ENCODE data around the gene HSPA6. TPM values are rescaled to one million over a fixed set of nuclear protein-coding genes. Genes with fewer than 3 reads are reported as not detected.

The HSPA6 gene
- 1.5 to 11.0 TPM (median 3.6 TPM) in 5 replicates for total RNA-seq (2022; extraction: Qiagen RNA extraction; ENCODE audit: low read depth)

GRCh38 chr1:161523817-161524741, at the start of gene HSPA6:
HSPA6 (plus strand) TSS chr1:161524540; CDS start chr1:161524659, 119 bp downstream.

GRCh38 chr1:161549652-161550051, 25.3 kb downstream of the HSPA6 start, which contains the start of gene FCGR3A:
FCGR3A (minus strand) TSS chr1:161549818; CDS start chr1:161549736, 82 bp downstream.

Other genes starting within 250 kb of the HSPA6 start
- gene MPZ, start 214.6 kb upstream of the HSPA6 start, total RNA-seq (2022; extraction: Qiagen RNA extraction; ENCODE audit: low read depth), result 0.20 to 0.36 TPM (median 0.26 TPM) in 4 of 5 replicates, not detected in the other
- 238 to 268 TPM (median 252 TPM) in 5 replicates for gene SDHC, start 210.2 kb upstream of the HSPA6 start, total RNA-seq (2022; extraction: Qiagen RNA extraction; ENCODE audit: low read depth)
- gene CFAP126, start 156.7 kb upstream of the HSPA6 start, total RNA-seq (2022; extraction: Qiagen RNA extraction; ENCODE audit: low read depth), result 0.17 TPM in 1 of 5 replicates, not detected in the others
- gene FCGR2A, start 19.1 kb upstream of the HSPA6 start, total RNA-seq (2022; extraction: Qiagen RNA extraction; ENCODE audit: low read depth), result not detected in 5 replicates
- gene FCGR3A, start 25.3 kb downstream of the HSPA6 start, total RNA-seq (2022; extraction: Qiagen RNA extraction; ENCODE audit: low read depth), result not detected in 5 replicates
- not detected in 5 replicates for gene FCGR3B, start 106.6 kb downstream of the HSPA6 start, total RNA-seq (2022; extraction: Qiagen RNA extraction; ENCODE audit: low read depth)
- gene FCGR2B, start 138.6 kb downstream of the HSPA6 start, total RNA-seq (2022; extraction: Qiagen RNA extraction; ENCODE audit: low read depth), result not detected in 5 replicates
- 0.06 to 0.09 TPM in 2 of 5 replicates, not detected in the others for gene FCRLA, start 182.7 kb downstream of the HSPA6 start, total RNA-seq (2022; extraction: Qiagen RNA extraction; ENCODE audit: low read depth)
- gene FCRLB, start 197.0 kb downstream of the HSPA6 start, total RNA-seq (2022; extraction: Qiagen RNA extraction; ENCODE audit: low read depth), result 1.2 to 1.9 TPM (median 1.7 TPM) in 5 replicates
- gene DUSP12, start 225.2 kb downstream of the HSPA6 start, total RNA-seq (2022; extraction: Qiagen RNA extraction; ENCODE audit: low read depth), result 44.0 to 57.9 TPM (median 45.1 TPM) in 5 replicates
- 12.0 to 14.3 TPM (median 13.3 TPM) in 5 replicates for gene ATF6, start 241.8 kb downstream of the HSPA6 start, total RNA-seq (2022; extraction: Qiagen RNA extraction; ENCODE audit: low read depth)